ENCODE measurements around the gene RTTN. TPM values are rescaled to one million over a fixed set of nuclear protein-coding genes. Genes with fewer than 3 reads are reported as not detected.

The RTTN gene
- polyA plus RNA-seq, 1 of the 3 experiments (the other 2 are of a cell fraction): 4.7 TPM

DNA sequence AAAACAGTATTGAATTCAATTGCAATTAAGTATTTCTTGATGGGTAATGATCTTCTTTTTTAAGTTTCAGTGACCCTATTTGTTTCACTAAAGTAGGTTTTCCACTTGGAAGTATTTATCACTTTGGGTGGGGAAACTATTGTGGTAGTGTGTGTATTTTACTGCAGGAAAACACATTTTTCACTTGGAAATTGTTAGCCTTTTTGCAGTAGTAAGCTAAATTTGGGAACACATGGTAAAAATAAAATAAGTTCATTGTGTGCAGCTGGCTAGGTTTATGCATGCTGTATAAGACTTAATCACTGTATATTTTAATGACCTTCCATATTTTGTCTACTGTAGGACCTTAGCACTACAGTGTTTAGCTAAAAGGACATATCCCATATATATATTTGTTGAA, 28.5 kb upstream of the RTTN start:
- no peak for TF ChIP-seq NFIC (IDR thresholded peaks at IDR 0.05; ENCODE audit: borderline replicate concordance)
- no peak for TF ChIP-seq FOSL2 (IDR thresholded peaks at IDR 0.05; ENCODE audit: borderline replicate concordance, low read depth)
- TF ChIP-seq, protein P1, sequence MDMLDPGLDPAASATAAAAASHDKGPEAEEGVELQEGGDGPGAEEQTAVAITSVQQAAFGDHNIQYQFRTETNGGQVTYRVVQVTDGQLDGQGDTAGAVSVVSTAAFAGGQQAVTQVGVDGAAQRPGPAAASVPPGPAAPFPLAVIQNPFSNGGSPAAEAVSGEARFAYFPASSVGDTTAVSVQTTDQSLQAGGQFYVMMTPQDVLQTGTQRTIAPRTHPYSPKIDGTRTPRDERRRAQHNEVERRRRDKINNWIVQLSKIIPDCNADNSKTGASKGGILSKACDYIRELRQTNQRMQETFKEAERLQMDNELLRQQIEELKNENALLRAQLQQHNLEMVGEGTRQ (IDR thresholded peaks at IDR 0.05; ENCODE audit: borderline replicate concordance, low read depth, low read length): no peak
- no peak for TF ChIP-seq CHD2 (IDR thresholded peaks at IDR 0.05; ENCODE audit: low read length, partially characterized antibody)
- TF ChIP-seq GATA2 (CRISPR knock-in tag; IDR thresholded peaks at IDR 0.05): no peak
- no peak for TF ChIP-seq NRF1 (IDR thresholded peaks at IDR 0.05; ENCODE audit: low read depth, low read length)
- TF ChIP-seq SMC3 (IDR thresholded peaks at IDR 0.05; ENCODE audit: low read depth, low read length): no peak
- TF ChIP-seq, protein P2, sequence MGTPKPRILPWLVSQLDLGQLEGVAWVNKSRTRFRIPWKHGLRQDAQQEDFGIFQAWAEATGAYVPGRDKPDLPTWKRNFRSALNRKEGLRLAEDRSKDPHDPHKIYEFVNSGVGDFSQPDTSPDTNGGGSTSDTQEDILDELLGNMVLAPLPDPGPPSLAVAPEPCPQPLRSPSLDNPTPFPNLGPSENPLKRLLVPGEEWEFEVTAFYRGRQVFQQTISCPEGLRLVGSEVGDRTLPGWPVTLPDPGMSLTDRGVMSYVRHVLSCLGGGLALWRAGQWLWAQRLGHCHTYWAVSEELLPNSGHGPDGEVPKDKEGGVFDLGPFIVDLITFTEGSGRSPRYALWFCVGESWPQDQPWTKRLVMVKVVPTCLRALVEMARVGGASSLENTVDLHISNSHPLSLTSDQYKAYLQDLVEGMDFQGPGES (IDR thresholded peaks at IDR 0.05; ENCODE audit: low read depth, low read length): no peak
- TF ChIP-seq GABPA (IDR thresholded peaks at IDR 0.05; ENCODE audit: low read depth): no peak
- no peak for TF ChIP-seq FOXM1 (IDR thresholded peaks at IDR 0.05; ENCODE audit: low read depth)
- no peaks in the 10 kb centered on the region for H3K9me2 ChIP-seq
- no peaks in the 10 kb centered on the region for H3K27me3 ChIP-seq (ENCODE audit: insufficient read depth)
- no peak overlapping the region; a peak in 1 of 4 replicates for H3K27ac ChIP-seq (ENCODE audit: low read depth in 2 of 2, low read length in 1 of 2)
- H3F3A ChIP-seq (replicated peaks; ENCODE audit: insufficient read depth): no peaks in the 10 kb centered on the region
- H3K79me2 ChIP-seq (ENCODE audit: insufficient read depth): no peaks in the 10 kb centered on the region
- H4K20me1 ChIP-seq (ENCODE audit: insufficient read depth): no peaks in the 10 kb centered on the region
- no peak overlapping the region for H3K9ac ChIP-seq
- H3K4me1 ChIP-seq (ENCODE audit: control insufficient read depth in 1 of 2, insufficient read depth in 2 of 2, low read depth in 1 of 2, low read length in 1 of 2): no peaks in the 10 kb centered on the region; a peak in 1 of 4 replicates
- no peak overlapping the region for H3K4me3 ChIP-seq (ENCODE audit: low read depth in 2 of 2, low read length in 1 of 2)
- no peak overlapping the region for H2AFZ ChIP-seq (ENCODE audit: low read depth)
- H3K9me3 ChIP-seq: no peaks in the 10 kb centered on the region
- no peak overlapping the region for H3K4me2 ChIP-seq
- no peaks in the 10 kb centered on the region for H3K36me3 ChIP-seq (replicated peaks in 1 of 2; ENCODE audit: control insufficient read depth in 1 of 2, insufficient read depth in 2 of 2, low read length in 1 of 2)
- CTCF ChIA-PET: interaction anchor here (2.0 kb wide), 1 partner anchor 220 kb away, joined by 6 read pairs; no protein-coding TSS in a partner anchor
- no peak for DNase-seq
- POLR2A ChIA-PET: no interaction called here

GRCh38 chr18:70232261-70232660, 26.8 kb upstream of the RTTN start:
- Histone ChIP-seq H3K27ac (ENCODE audit: low read depth in 2 of 2, low read length in 1 of 2) (no peak overlapping the region), H3K4me3 (ENCODE audit: low read depth in 2 of 2, low read length in 1 of 2) (no peak overlapping the region), H3K27me3 (ENCODE audit: insufficient read depth) (no peaks in the 10 kb centered on the region), H3K4me2 (no peak overlapping the region), H3K36me3 (replicated peaks in 1 of 2; ENCODE audit: control insufficient read depth in 1 of 2, insufficient read depth in 2 of 2, low read length in 1 of 2) (no peaks in the 10 kb centered on the region), H3K9ac (no peak overlapping the region), H2AFZ (ENCODE audit: low read depth) (no peak overlapping the region), H3K4me1 (ENCODE audit: control insufficient read depth in 1 of 2, insufficient read depth in 2 of 2, low read depth in 1 of 2, low read length in 1 of 2) (no peaks in the 10 kb centered on the region; a peak in 1 of 4 replicates), H3K9me3 (peaks cover 6% of the 10 kb centered on the region; the same call in 1 of the 2 replicates), H3K9me2 (no peaks in the 10 kb centered on the region), H4K20me1 (ENCODE audit: insufficient read depth) (no peaks in the 10 kb centered on the region), H3K79me2 (ENCODE audit: insufficient read depth) (no peaks in the 10 kb centered on the region), H3F3A (replicated peaks; ENCODE audit: insufficient read depth) (no peaks in the 10 kb centered on the region)
- WGBS (ENCODE audit: low lambda C conversion rate): 30% methylated on average over 1 of the region's 1 CpG
- POLR2A ChIA-PET: no interaction called here
- CTCF ChIA-PET: no interaction called here
- DNase-seq: no peak
- TF ChIP-seq RCOR1 (IDR thresholded peaks at IDR 0.05; ENCODE audit: low read length): no peak
- TF ChIP-seq, protein P3, sequence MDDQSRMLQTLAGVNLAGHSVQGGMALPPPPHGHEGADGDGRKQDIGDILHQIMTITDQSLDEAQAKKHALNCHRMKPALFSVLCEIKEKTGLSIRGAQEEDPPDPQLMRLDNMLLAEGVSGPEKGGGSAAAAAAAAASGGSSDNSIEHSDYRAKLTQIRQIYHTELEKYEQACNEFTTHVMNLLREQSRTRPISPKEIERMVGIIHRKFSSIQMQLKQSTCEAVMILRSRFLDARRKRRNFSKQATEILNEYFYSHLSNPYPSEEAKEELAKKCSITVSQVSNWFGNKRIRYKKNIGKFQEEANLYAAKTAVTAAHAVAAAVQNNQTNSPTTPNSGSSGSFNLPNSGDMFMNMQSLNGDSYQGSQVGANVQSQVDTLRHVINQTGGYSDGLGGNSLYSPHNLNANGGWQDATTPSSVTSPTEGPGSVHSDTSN (IDR thresholded peaks at IDR 0.05): no peak
- no peak for TF ChIP-seq EP300 (IDR thresholded peaks at IDR 0.05; ENCODE audit: borderline replicate concordance in 1 of 2, low read depth in 1 of 2, low read length in 1 of 2)
- no peak for TF ChIP-seq GATA2 (CRISPR knock-in tag; IDR thresholded peaks at IDR 0.05)
- TF ChIP-seq SIN3A (IDR thresholded peaks at IDR 0.05; ENCODE audit: borderline replicate concordance, low read depth, low read length): no peak
- TF ChIP-seq SMC3 (IDR thresholded peaks at IDR 0.05; ENCODE audit: low read depth, low read length): no peak
- no peak for TF ChIP-seq EZH2phosphoT487 (IDR thresholded peaks at IDR 0.05; ENCODE audit: borderline replicate concordance, low read depth)
- TF ChIP-seq MEF2A (IDR thresholded peaks at IDR 0.05; ENCODE audit: borderline replicate concordance, low read depth): no peak
- no peak for TF ChIP-seq FOSL2 (IDR thresholded peaks at IDR 0.05; ENCODE audit: borderline replicate concordance, low read depth)
- TF ChIP-seq RFX5 (IDR thresholded peaks at IDR 0.05; ENCODE audit: low read length): no peak
- no peak for TF ChIP-seq MAX (IDR thresholded peaks at IDR 0.05; ENCODE audit: low read depth)
- TF ChIP-seq, protein P2 (IDR thresholded peaks at IDR 0.05; ENCODE audit: low read depth, low read length): no peak
- TF ChIP-seq, protein P4, sequence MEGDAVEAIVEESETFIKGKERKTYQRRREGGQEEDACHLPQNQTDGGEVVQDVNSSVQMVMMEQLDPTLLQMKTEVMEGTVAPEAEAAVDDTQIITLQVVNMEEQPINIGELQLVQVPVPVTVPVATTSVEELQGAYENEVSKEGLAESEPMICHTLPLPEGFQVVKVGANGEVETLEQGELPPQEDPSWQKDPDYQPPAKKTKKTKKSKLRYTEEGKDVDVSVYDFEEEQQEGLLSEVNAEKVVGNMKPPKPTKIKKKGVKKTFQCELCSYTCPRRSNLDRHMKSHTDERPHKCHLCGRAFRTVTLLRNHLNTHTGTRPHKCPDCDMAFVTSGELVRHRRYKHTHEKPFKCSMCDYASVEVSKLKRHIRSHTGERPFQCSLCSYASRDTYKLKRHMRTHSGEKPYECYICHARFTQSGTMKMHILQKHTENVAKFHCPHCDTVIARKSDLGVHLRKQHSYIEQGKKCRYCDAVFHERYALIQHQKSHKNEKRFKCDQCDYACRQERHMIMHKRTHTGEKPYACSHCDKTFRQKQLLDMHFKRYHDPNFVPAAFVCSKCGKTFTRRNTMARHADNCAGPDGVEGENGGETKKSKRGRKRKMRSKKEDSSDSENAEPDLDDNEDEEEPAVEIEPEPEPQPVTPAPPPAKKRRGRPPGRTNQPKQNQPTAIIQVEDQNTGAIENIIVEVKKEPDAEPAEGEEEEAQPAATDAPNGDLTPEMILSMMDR (IDR thresholded peaks at IDR 0.05): no peak
- no peak for TF ChIP-seq TCF12 (IDR thresholded peaks at IDR 0.05)

Measured in SK-N-SH (cell line).